GM19025 (cell line): Measurements from ENCODE around the gene FAM107B.

Source experiments
- ATAC-seq: cut with Tn5 transposase; IDR thresholded peaks from one replicate; pipeline ENCODE4 v1.9.1; 2021; ENCODE audit warnings: mild to moderate bottlenecking, low read depth, moderate library complexity; ENCODE audit not compliant: unreplicated experiment

Gene FAM107B

DNA sequence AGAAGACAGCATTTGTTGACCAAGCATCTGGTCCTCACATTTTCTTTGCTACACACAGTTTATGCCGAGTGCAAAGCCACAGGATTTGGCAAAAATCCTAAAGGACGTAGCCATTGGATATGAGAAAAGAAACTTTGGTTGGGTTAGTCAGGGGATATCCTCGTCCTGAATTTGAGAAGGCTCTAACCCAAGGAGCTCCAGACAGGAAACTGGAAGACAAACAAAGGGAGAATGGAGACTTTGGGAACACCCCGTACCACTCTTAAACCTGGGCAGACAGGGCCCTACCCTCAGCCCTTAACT lies 297.3 kb downstream of the FAM107B start:
- ATAC-seq = no peak

GRCh38 chr10:14476641-14477407 lies 297.9 kb downstream of the FAM107B start:
- ATAC-seq = no peak

GRCh38 chr10:14476006-14476405 lies 298.7 kb downstream of the FAM107B start:
- ATAC-seq = no peak

DNA sequence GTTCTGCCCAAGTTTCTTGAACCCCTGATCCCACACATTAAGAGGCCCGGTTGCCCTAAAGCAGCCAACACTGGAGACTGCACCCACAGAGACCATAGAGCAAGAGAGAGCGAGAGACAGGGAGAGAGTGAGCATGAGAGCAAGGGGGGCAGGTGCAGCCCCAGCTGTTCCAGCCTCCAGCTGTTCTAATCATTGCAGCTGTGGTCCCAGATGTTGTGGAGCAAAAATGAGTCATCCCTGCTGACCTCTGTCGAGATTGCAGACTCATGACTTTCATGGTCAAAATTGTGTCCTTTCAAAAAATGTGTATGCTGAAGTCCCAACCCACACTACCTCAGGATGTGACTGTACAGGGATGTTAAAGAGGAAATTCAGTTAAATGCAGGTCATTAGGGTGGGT lies 300.0 kb downstream of the FAM107B start:
- ATAC-seq = no peak

GRCh38 chr10:14470920-14471319 lies 303.8 kb downstream of the FAM107B start:
- no peak for ATAC-seq

DNA sequence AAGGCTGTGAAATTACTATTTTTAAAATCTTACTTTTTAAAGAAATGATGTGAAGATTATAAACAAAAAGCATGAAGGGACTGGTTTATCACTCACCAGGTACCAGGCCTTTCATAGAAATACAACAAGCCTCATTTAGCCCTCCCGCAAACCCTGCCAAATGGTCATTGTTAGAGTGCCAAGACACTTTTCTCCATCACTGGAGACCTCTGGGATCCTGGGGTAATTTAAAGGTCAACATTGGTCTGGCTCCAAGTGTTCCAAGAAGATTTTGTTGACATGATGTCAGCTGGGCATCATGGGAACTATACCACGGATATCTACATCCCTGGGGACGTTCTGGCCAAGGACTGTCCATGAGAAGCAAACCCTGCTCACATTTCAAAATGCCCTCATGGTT lies 306.0 kb downstream of the FAM107B start:
- ATAC-seq = no peak
